Transverse colon (tissue), 4 donors: ENCODE data around the gene TFRC. TPM values are rescaled to one million over a fixed set of nuclear protein-coding genes. Genes with fewer than 3 reads are reported as not detected.
A peak's percentile ranks its signal among the peaks of the same experiment; 100 is the strongest.
"Not testable (repeated sequence)": the region's sequence is repeated elsewhere in the genome, so short reads cannot be mapped to it uniquely, and the experiment has no call there.

Experiments used
- DNase-seq: peaks from one replicate; pipeline ENCODE4 v3.0.0-alpha.2; 2019
- H3K27ac ChIP-seq, 4 donors: fragments of 200-600 bp; sonication (generic); 2 replicates each; pipeline ENCODE4 v1.5.1; 2016 to 2018; ENCODE audit warnings: inconsistent platforms in 4 of 4
- H3K27me3 ChIP-seq: fragments of 200-600 bp; sonication (generic); 2 replicates; pipeline ENCODE4 v1.5.1; 2017; ENCODE audit warnings: inconsistent platforms
- H3K36me3 ChIP-seq, 4 donors: fragments of 200-600 bp; sonication (generic); 2 replicates each; pipeline ENCODE4 v1.5.1; 2017 to 2019; ENCODE audit warnings: inconsistent platforms in 4 of 4
- H3K4me1 ChIP-seq, 4 donors: fragments of 200-600 bp; sonication (generic); 2 replicates each; pipeline ENCODE4 v1.5.1; 2017 to 2020; ENCODE audit warnings: inconsistent platforms in 4 of 4
- H3K4me3 ChIP-seq, 4 donors: fragments of 200-600 bp; sonication (generic); 1 replicate in 1 of 4; 2 replicates in 3 of 4; pipeline versions ENCODE4 v1.5.1 to v1.6.1; 2017 to 2019; ENCODE audit warnings: inconsistent platforms in 4 of 4
- H3K9me3 ChIP-seq, 2 donors: fragments of 200-600 bp; sonication (generic); 2 replicates each; pipeline ENCODE4 v1.5.1; 2017 to 2019; ENCODE audit warnings: inconsistent platforms in 2 of 2
- EP300 ChIP-seq: sonication (generic); formaldehyde crosslinking; IDR thresholded peaks from one replicate; pipeline ENCODE4 v1.6.1; 2017; ENCODE audit warnings: antibody characterized with exemption, low read depth
- POLR2A ChIP-seq: fragments of 450-650 bp; IDR thresholded peaks from one replicate; pipeline ENCODE4 v1.6.1; 2016; ENCODE audit warnings: antibody characterized with exemption, mild to moderate bottlenecking, moderate library complexity
- POLR2AphosphoS5 ChIP-seq, 3 donors: sonication (generic); formaldehyde crosslinking; IDR thresholded peaks; one replicate each; pipeline ENCODE4 v1.6.1; 2016; ENCODE audit warnings: antibody characterized with exemption in 3 of 3
- WGBS, 2 donors: methylation state at CpG; one replicate each; pipeline ENCODE4 v1.1.5; 2018; ENCODE audit warnings: low coverage in 1 of 2; 5-methylcytosine and 5-hydroxymethylcytosine counted together
- in situ Hi-C, 4 donors: fragments of 200-750 bp; cut with MboI; loops; one replicate each; pipeline versions ENCODE4 v1.15.0 to v1.15.1; 2017; ENCODE audit warnings: low sequenced_read_pairs in 3 of 4, low pct_ligation_motif_present in 1 of 4, low pct_unique_long_range_greater_than_20kb in 1 of 4
- intact Hi-C: fragments of 100-400 bp; cut with DNase I; formaldehyde crosslinking; loops from one replicate; pipeline ENCODE4 v1.15.1; 2023; ENCODE audit warnings: low total_unique reads
- total RNA-seq, 4 donors: library from RNA; depleted of rRNA; stranded (reverse); fragments of >200 nt; gene quantifications; one replicate each; pipeline ENCODE4 v1.1.0, GENCODE V29; 2016
- TF ChIP-seq, protein P1 (sequence below), 5 experiments: fragments of 200-600 bp in 3 of 5; fragments of 450-650 bp in 2 of 5; sonication (generic) in 3 of 5; IDR thresholded peaks; 1 replicate in 2 of 5; 2 replicates in 3 of 5; pipeline ENCODE4 v1.5.1; 2016 to 2017; ENCODE audit warnings: antibody characterized with exemption in 5 of 5, inconsistent platforms in 3 of 5, mild to moderate bottlenecking in 2 of 5, moderate library complexity in 1 of 5

The TFRC gene
- total RNA-seq, 4 donors from 2014 or later, result 117 to 404 (median 181) TPM

DNA sequence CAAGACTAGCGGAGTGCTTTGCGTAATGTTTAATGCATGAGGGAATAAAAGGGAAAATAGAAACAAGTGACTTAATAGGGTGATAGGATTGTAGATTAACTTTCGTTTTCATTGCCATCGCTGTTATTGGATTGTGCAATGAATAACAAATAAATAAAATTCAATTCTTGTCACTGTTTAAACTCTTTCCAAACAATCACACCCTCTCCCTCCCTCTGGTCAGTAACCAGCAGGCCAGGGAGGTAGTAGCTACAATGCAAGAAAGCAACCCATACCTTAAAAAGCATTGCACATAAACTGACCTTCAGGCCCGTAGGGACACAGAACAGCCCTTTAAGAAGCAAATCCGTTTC is 705 bp upstream of the TFRC start:
- 21 to 27% methylated on average over 4 to 6 of the region's 6 CpGs for WGBS, 2 donors
- no peak for DNase-seq
- in situ Hi-C loops, result no loop called here
- Histone ChIP-seq H3K4me1 (peaks cover 0 to 41% (median 33%) of the 10 kb centered on the region in 4 donors), H3K27ac (peak overlapping the region; percentile 96 to 99 (median 98)), H3K36me3 (no peaks in the 10 kb centered on the region), H3K9me3 (no peaks in the 10 kb centered on the region), H3K4me3 (peak overlapping the region in 3 of 4 donors; percentile 85 to 96 (median 86)), H3K27me3 (no peaks in the 10 kb centered on the region)
- intact Hi-C loops, result no loop called here
- no peak for TF ChIP-seq POLR2A
- TF ChIP-seq, protein P1, sequence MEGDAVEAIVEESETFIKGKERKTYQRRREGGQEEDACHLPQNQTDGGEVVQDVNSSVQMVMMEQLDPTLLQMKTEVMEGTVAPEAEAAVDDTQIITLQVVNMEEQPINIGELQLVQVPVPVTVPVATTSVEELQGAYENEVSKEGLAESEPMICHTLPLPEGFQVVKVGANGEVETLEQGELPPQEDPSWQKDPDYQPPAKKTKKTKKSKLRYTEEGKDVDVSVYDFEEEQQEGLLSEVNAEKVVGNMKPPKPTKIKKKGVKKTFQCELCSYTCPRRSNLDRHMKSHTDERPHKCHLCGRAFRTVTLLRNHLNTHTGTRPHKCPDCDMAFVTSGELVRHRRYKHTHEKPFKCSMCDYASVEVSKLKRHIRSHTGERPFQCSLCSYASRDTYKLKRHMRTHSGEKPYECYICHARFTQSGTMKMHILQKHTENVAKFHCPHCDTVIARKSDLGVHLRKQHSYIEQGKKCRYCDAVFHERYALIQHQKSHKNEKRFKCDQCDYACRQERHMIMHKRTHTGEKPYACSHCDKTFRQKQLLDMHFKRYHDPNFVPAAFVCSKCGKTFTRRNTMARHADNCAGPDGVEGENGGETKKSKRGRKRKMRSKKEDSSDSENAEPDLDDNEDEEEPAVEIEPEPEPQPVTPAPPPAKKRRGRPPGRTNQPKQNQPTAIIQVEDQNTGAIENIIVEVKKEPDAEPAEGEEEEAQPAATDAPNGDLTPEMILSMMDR (IDR thresholded peaks at IDR 0.05), result no peak
- TF ChIP-seq POLR2AphosphoS5 (IDR thresholded peaks at IDR 0.05), result no peak
- TF ChIP-seq EP300, result no peak

DNA sequence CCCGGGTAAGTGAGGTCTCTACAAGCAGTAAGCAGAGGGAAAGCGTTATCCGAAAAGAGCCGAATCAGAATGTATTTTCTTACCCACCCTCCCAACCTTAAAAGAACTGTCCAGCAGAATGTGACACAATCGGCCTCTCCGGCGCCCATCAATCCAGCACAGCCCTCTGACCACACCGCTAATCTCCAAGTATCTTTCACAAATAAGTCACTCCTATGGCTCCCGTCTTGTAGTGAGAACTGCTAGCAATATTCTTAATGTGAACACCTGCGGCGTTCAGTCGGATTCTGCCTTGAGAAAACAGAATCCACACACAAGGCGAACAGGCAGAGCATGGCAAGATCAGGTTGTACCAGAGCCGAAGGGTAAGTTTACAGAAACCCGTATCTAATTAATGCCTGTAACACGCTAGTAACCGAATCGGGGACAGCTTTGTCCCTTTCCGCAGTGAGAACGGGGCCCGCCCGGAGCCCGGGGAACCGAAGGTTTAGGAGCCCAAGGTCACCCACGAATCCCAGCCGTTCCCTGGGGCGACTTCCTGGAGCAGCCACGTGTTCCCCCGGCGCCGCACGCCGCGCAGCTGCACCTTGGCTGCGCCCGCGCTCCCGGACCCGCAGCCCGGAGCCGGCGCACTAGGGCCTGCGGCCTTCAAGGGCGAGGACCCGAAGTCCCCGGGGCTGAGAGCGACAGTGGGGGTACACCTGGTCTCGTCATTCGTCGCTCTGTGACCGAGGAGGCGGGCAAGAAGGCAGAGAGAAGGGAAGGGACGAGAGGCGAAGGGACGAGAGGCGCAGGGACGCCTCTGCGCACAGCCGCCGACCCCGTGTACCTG is 672 bp downstream of the TFRC start:
- Histone ChIP-seq H3K36me3 (peaks cover 0 to 1% (median 0%) of the 10 kb centered on the region in 4 donors), H3K4me1 (peaks cover 0 to 41% (median 33%) of the 10 kb centered on the region in 4 donors), H3K4me3 (peak overlapping the region; percentile 85 to 98 (median 91)), H3K9me3 (no peaks in the 10 kb centered on the region), H3K27ac (peak overlapping the region; percentile 96 to 99 (median 98)), H3K27me3 (no peaks in the 10 kb centered on the region)
- intact Hi-C loops (no loop called here), in situ Hi-C loops (no loop called here)
- 0 to 2% methylated on average over 5 to 40 of the region's 61 CpGs for WGBS, 2 donors
- peak; percentile 80 for DNase-seq
- TF ChIP-seq POLR2AphosphoS5 (IDR thresholded peaks at IDR 0.05) (peak in 1 of 3 donors; percentile 15), EP300 (no peak), POLR2A (no peak)

DNA sequence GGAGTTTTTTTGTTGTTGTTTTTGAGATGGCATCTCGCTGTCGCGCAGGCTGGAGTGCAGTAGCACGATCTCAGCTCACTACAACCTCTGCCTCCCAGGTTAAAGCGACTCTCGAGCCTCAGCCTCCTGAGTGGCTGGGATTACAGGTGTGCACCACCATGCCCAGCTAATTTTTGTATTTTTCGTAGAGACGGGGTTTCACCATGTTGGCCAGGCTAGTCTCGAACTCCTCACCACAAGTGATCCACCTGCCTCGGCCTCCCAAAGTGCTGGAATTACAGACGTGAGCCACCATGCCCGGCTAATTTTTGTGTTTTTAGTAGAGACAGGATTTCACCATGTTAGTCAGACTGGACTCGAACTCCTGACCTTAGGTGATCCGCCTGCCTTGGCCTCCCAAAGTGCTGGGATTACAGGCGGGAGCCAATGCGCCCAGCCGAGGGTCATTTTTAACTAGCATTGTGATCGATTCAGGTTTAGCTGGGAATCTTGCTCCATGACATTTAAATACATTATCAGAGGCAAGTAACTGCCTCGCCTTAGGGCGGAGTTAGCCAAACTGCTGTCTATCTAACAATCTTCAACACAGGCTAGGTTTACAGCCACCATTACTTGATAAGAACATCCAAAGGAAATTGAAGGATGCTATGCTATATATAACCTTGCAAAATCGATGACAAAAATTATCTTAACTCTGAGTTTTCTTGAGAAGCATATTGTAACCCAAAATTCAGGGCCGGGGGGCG is 1.6 kb downstream of the TFRC start:
- intact Hi-C loops, in situ Hi-C loops, H3K27me3 ChIP-seq, H3K36me3 ChIP-seq, H3K9me3 ChIP-seq: not testable (repeated sequence)
- WGBS, 2 donors, result 53 to 60% methylated on average over 9 to 23 of the region's 23 CpGs
- Histone ChIP-seq H3K4me3 (peak overlapping the region; percentile 85 to 98 (median 91)), H3K4me1 (peaks cover 0 to 41% (median 33%) of the 10 kb centered on the region in 4 donors), H3K27ac (peak overlapping the region; percentile 96 to 99 (median 98))
- peak; percentile 38 for DNase-seq

DNA sequence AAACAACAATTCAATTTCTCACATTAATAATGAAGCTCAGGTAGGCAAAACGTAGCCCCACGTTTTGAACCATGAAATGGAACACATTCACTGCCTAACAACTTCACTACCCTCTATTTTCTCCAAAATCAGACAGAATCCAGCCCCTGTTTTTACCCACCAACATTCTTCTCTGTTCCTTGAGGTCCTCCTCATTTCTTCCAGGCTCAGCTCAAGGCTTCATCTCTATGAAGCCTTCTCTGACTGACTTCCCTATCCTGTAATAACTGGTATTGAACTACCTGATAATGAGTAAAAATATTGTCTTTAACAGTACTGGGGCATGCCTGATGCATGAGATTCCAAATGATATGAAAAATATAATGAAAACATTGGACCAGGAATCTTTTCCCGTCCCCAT is 2.2 kb downstream of the TFRC start:
- H3K27ac ChIP-seq, result peak overlapping the region in 2 of 4 donors; percentile 96 to 98
- in situ Hi-C loops, result loop anchor here in 3 of 4 donors (5.0 to 10.0 kb wide), 2 partner anchors 108 to 115 kb away; no protein-coding TSS in a partner anchor
- no peak for TF ChIP-seq EP300
- no peak for TF ChIP-seq POLR2AphosphoS5 (IDR thresholded peaks at IDR 0.05)
- TF ChIP-seq POLR2A, result no peak
- TF ChIP-seq, protein P1 (IDR thresholded peaks at IDR 0.05), result no peak

DNA sequence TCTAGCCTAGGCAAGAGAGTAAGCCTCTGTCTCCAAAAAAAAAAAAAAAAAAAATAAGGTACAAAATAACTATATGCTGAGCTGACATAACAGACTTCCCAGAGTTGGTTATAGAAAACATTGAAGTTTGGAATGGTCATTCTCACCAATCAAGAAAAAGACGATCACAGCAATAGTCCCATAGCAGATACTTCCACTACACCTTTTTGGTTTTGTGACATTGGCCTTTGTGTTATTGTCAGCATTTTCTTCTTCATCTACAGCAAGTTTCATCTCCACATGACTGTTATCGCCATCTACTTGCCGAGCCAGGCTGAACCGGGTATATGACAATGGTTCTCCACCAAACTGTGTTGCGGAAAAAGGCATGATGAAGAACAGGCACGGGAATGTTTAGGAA is 6.9 kb downstream of the TFRC start:
- in situ Hi-C loops, result loop anchor here in 3 of 4 donors (5.0 to 10.0 kb wide), 2 partner anchors 112 to 120 kb away; no protein-coding TSS in a partner anchor
- Histone ChIP-seq H3K9me3 (no peaks in the 10 kb centered on the region), H3K36me3 (peaks cover 0 to 49% (median 23%) of the 10 kb centered on the region in 4 donors), H3K27me3 (no peaks in the 10 kb centered on the region), H3K4me1 (peaks cover 0 to 24% (median 16%) of the 10 kb centered on the region in 4 donors), H3K4me3 (no peak overlapping the region), H3K27ac (no peak overlapping the region)
- DNase-seq, result no peak
- intact Hi-C loops, result no loop called here
- WGBS, 2 donors, result 78 to 87% methylated on average over 3 to 6 of the region's 6 CpGs
- TF ChIP-seq POLR2AphosphoS5 (IDR thresholded peaks at IDR 0.05) (no peak), EP300 (no peak), POLR2A (no peak)
- TF ChIP-seq, protein P1 (IDR thresholded peaks at IDR 0.05), result no peak

More for the DNA sequence above, 2.2 kb downstream of the TFRC start:
- WGBS, 2 donors, result 40 to 54% methylated on average over 3 of the region's 3 CpGs
- Histone ChIP-seq H3K9me3 (no peaks in the 10 kb centered on the region), H3K36me3 (peaks cover 0 to 14% (median 2%) of the 10 kb centered on the region in 4 donors), H3K4me1 (peaks cover 0 to 41% (median 33%) of the 10 kb centered on the region in 4 donors), H3K4me3 (peak overlapping the region in 2 of 4 donors; percentile 85 to 96), H3K27me3 (no peaks in the 10 kb centered on the region)
- intact Hi-C loops, result no loop called here
- DNase-seq, result no peak
